Stimulated activated naive CD8-positive, alpha-beta T cell treated with anti-CD3 and anti-CD28 coated beads, Interleukin-15, Interleukin-2, amounts not matched to agents 100 ng/mL and 50 ng/mL, for 24 hours (primary cell): ENCODE results near the gene EXOC3L2.
"Not testable (repeated sequence)": the region's sequence is repeated elsewhere in the genome, so short reads cannot be mapped to it uniquely, and the experiment has no call there.

Source experiments
- H3K27ac Mint-ChIP-seq: one replicate; pipeline ENCODE4 v1.8.0; 2021; ENCODE audit warnings: mild to moderate bottlenecking, mixed read lengths
- H3K27me3 Mint-ChIP-seq: one replicate; pipeline ENCODE4 v1.8.0; 2021; ENCODE audit warnings: mixed read lengths
- H3K36me3 Mint-ChIP-seq: one replicate; pipeline ENCODE4 v1.8.0; 2021; ENCODE audit warnings: low read depth, mixed read lengths
- H3K4me1 Mint-ChIP-seq: one replicate; pipeline ENCODE4 v1.8.0; 2021; ENCODE audit warnings: low read depth, mixed read lengths
- H3K4me3 Mint-ChIP-seq: one replicate; pipeline ENCODE4 v1.8.0; 2021; ENCODE audit warnings: mild to moderate bottlenecking, mixed read lengths
- H3K9me3 Mint-ChIP-seq: one replicate; pipeline ENCODE4 v1.8.0; 2021; ENCODE audit warnings: mixed read lengths

EXOC3L2 gene

GRCh38 chr19:45269939-45270338 lies 24.7 kb upstream of the EXOC3L2 start:
- H3K27me3 Mint-ChIP-seq, H3K4me3 Mint-ChIP-seq, H3K27ac Mint-ChIP-seq, H3K4me1 Mint-ChIP-seq, H3K9me3 Mint-ChIP-seq: not testable (repeated sequence)
- peaks cover 10% of the 10 kb centered on the region for H3K36me3 Mint-ChIP-seq

GRCh38 chr19:45267296-45267695 lies 22.1 kb upstream of the EXOC3L2 start:
- Mint-ChIP-seq H3K27ac (no peak overlapping the region), H3K9me3 (no peaks in the 10 kb centered on the region), H3K4me3 (no peak overlapping the region), H3K4me1 (no peaks in the 10 kb centered on the region), H3K27me3 (no peaks in the 10 kb centered on the region), H3K36me3 (peaks cover 6% of the 10 kb centered on the region)

- Mint-ChIP-seq H3K4me1 (no peaks in the 10 kb centered on the region), H3K4me3 (no peak overlapping the region), H3K27ac (no peak overlapping the region), H3K9me3 (no peaks in the 10 kb centered on the region), H3K27me3 (no peaks in the 10 kb centered on the region), H3K36me3 (no peaks in the 10 kb centered on the region)
Measured at GRCh38 chr19:45265375-45265774, 20.2 kb upstream of the EXOC3L2 start.

- Mint-ChIP-seq H3K4me1 (no peaks in the 10 kb centered on the region), H3K27me3 (no peaks in the 10 kb centered on the region), H3K36me3 (no peaks in the 10 kb centered on the region), H3K9me3 (no peaks in the 10 kb centered on the region), H3K4me3 (no peak overlapping the region), H3K27ac (no peak overlapping the region)
Measured at GRCh38 chr19:45264781-45265317, 19.6 kb upstream of the EXOC3L2 start.

GRCh38 chr19:45263013-45263412 lies 17.8 kb upstream of the EXOC3L2 start:
- H3K9me3 Mint-ChIP-seq: no peaks in the 10 kb centered on the region
- H3K36me3 Mint-ChIP-seq: no peaks in the 10 kb centered on the region
- H3K4me1 Mint-ChIP-seq: no peaks in the 10 kb centered on the region
- H3K27me3 Mint-ChIP-seq: no peaks in the 10 kb centered on the region
- no peak overlapping the region for H3K4me3 Mint-ChIP-seq
- no peak overlapping the region for H3K27ac Mint-ChIP-seq

GRCh38 chr19:45262570-45262969 lies 17.4 kb upstream of the EXOC3L2 start:
- H3K27ac Mint-ChIP-seq: no peak overlapping the region
- no peaks in the 10 kb centered on the region for H3K36me3 Mint-ChIP-seq
- H3K9me3 Mint-ChIP-seq: no peaks in the 10 kb centered on the region
- no peaks in the 10 kb centered on the region for H3K4me1 Mint-ChIP-seq
- H3K4me3 Mint-ChIP-seq: no peak overlapping the region
- H3K27me3 Mint-ChIP-seq: no peaks in the 10 kb centered on the region

GRCh38 chr19:45258862-45259261 lies 13.7 kb upstream of the EXOC3L2 start:
- Mint-ChIP-seq H3K9me3 (no peaks in the 10 kb centered on the region), H3K4me3 (no peak overlapping the region), H3K36me3 (no peaks in the 10 kb centered on the region), H3K27me3 (no peaks in the 10 kb centered on the region), H3K4me1 (peaks cover 4% of the 10 kb centered on the region), H3K27ac (no peak overlapping the region)

GRCh38 chr19:45256836-45257235 lies 11.6 kb upstream of the EXOC3L2 start:
- Mint-ChIP-seq H3K9me3 (no peaks in the 10 kb centered on the region), H3K27me3 (no peaks in the 10 kb centered on the region), H3K36me3 (no peaks in the 10 kb centered on the region), H3K4me1 (peaks cover 23% of the 10 kb centered on the region), H3K27ac (no peak overlapping the region), H3K4me3 (no peak overlapping the region)

GRCh38 chr19:45255611-45256157 lies 10.5 kb upstream of the EXOC3L2 start:
- Mint-ChIP-seq H3K36me3 (no peaks in the 10 kb centered on the region), H3K4me1 (peaks cover 25% of the 10 kb centered on the region), H3K9me3 (no peaks in the 10 kb centered on the region), H3K27me3 (peaks cover 1% of the 10 kb centered on the region), H3K4me3 (no peak overlapping the region), H3K27ac (no peak overlapping the region)

GRCh38 chr19:45254044-45254531 lies 8.9 kb upstream of the EXOC3L2 start:
- Mint-ChIP-seq H3K4me1 (peaks cover 31% of the 10 kb centered on the region), H3K27ac (no peak overlapping the region), H3K4me3 (no peak overlapping the region), H3K36me3 (no peaks in the 10 kb centered on the region), H3K9me3 (no peaks in the 10 kb centered on the region), H3K27me3 (peaks cover 3% of the 10 kb centered on the region)

GRCh38 chr19:45253396-45254027 lies 8.3 kb upstream of the EXOC3L2 start:
- H3K36me3 Mint-ChIP-seq: no peaks in the 10 kb centered on the region
- H3K27me3 Mint-ChIP-seq: peaks cover 3% of the 10 kb centered on the region
- no peaks in the 10 kb centered on the region for H3K9me3 Mint-ChIP-seq
- peak overlapping the region; percentile 26 for H3K27ac Mint-ChIP-seq
- peaks cover 31% of the 10 kb centered on the region for H3K4me1 Mint-ChIP-seq
- peak overlapping the region; percentile 77 for H3K4me3 Mint-ChIP-seq

GRCh38 chr19:45251452-45252354 lies 6.5 kb upstream of the EXOC3L2 start:
- H3K4me1 Mint-ChIP-seq: peaks cover 31% of the 10 kb centered on the region
- H3K36me3 Mint-ChIP-seq: no peaks in the 10 kb centered on the region
- peak overlapping the region; percentile 77 for H3K4me3 Mint-ChIP-seq
- H3K27ac Mint-ChIP-seq: peak overlapping the region; percentile 31
- peaks cover 3% of the 10 kb centered on the region for H3K27me3 Mint-ChIP-seq
- no peaks in the 10 kb centered on the region for H3K9me3 Mint-ChIP-seq

GRCh38 chr19:45250832-45251451 lies 5.7 kb upstream of the EXOC3L2 start, which contains the start of gene MARK4:
Gene MARK4 (plus strand): TSS chr19:45251271. CDS start chr19:45251589, 318 bp downstream.
- no peaks in the 10 kb centered on the region for H3K36me3 Mint-ChIP-seq
- peak within 1 kb of the TSS; percentile 84 for H3K4me3 Mint-ChIP-seq
- no peaks in the 10 kb centered on the region for H3K9me3 Mint-ChIP-seq
- H3K27me3 Mint-ChIP-seq: peaks cover 3% of the 10 kb centered on the region
- H3K27ac Mint-ChIP-seq: peak within 1 kb of the TSS; percentile 59
- H3K4me1 Mint-ChIP-seq: peaks cover 31% of the 10 kb centered on the region

GRCh38 chr19:45250216-45250831 lies 5.1 kb upstream of the EXOC3L2 start:
- Mint-ChIP-seq H3K4me3 (peak overlapping the region; percentile 84), H3K4me1 (peaks cover 31% of the 10 kb centered on the region), H3K9me3 (no peaks in the 10 kb centered on the region), H3K27ac (peak overlapping the region; percentile 59), H3K27me3 (peaks cover 3% of the 10 kb centered on the region), H3K36me3 (no peaks in the 10 kb centered on the region)
